HepG2 (cell line): Measurements from ENCODE around the gene C19orf44. TPM values are rescaled to one million over a fixed set of nuclear protein-coding genes. Genes with fewer than 3 reads are reported as not detected.
A peak's percentile ranks its signal among the peaks of the same experiment; 100 is the strongest.

Experiments
- ATAC-seq: fragments of 200-7000 bp; cut with Tn5 transposase; 3 replicates; pipeline ENCODE4 v1.9.1; 2020; ENCODE audit warnings: mild to moderate bottlenecking, moderate library complexity
- BruUV-seq: library from RNA; stranded (reverse); fragments of 400-500 nt; replicated peaks from 2 replicates; lab custom pipeline; 2021; lab: Mats Ljungman, UMichigan
- CTCF ChIA-PET: fragments of 300-600 bp; formaldehyde crosslinking; extraction: SDS; loops from one replicate; lab custom pipeline; 2021; ENCODE audit warnings: low total read pairs, inconsistent platforms, low intra/inter-chr PET ratio; lab: Yijun Ruan, JAX
- POLR2A ChIA-PET: fragments of 350-600 bp; sonication (Branson Sonifier 250); formaldehyde crosslinking; loops from one replicate; lab custom pipeline; 2020; ENCODE audit warnings: antibody characterized with exemption, inconsistent platforms; lab: Yijun Ruan, JAX
- DNase-seq: peaks from one replicate; pipeline ENCODE4 v3.0.0-alpha.2; 2015; ENCODE audit warnings: low spot score
- FAIRE-seq: peaks from 3 replicates; lab custom pipeline; 2011; peaks lifted over from hg19 to GRCh38; lab: Jason Lieb, UNC
- H2AFZ ChIP-seq: one replicate; pipeline ENCODE4 v1.6.1; 2011; ENCODE audit warnings: low read length, inconsistent platforms
- H3K27ac ChIP-seq: fragments of 300-600 bp; 3 replicates; pipeline ENCODE4 v1.8.0; 2011; ENCODE audit warnings: mixed run types, mild to moderate bottlenecking, mixed read lengths, low read length, inconsistent platforms; ENCODE audit not compliant: insufficient read depth; ENCODE audit errors: extremely low read length
- H3K27me3 ChIP-seq, 2 experiments: fragments of 200-600 bp in 1 of 2; 2 replicates in 1 of 2; 3 replicates in 1 of 2; pipeline versions ENCODE4 v1.6.0 to v1.8.0; 2011; ENCODE audit warnings: low read length in 2 of 2, mild to moderate bottlenecking in 2 of 2, moderate library complexity in 2 of 2, inconsistent platforms in 1 of 2; ENCODE audit not compliant: insufficient read depth in 2 of 2, control insufficient read depth in 1 of 2
- H3K36me3 ChIP-seq, 2 experiments: fragments of 200-600 bp in 1 of 2; replicated peaks in 1 of 2; 2 replicates in 1 of 2; 3 replicates in 1 of 2; pipeline versions ENCODE4 v1.5.1 to v1.8.0; 2011; ENCODE audit warnings: low read length in 2 of 2, inconsistent platforms in 1 of 2; ENCODE audit not compliant: insufficient read depth in 2 of 2, control insufficient read depth in 1 of 2
- H3K4me1 ChIP-seq: 2 replicates; pipeline ENCODE4 v1.5.1; 2012; ENCODE audit warnings: low read length, inconsistent platforms; ENCODE audit not compliant: insufficient read depth
- H3K4me2 ChIP-seq: 2 replicates; pipeline ENCODE4 v1.6.0; 2011; ENCODE audit warnings: low read depth, low read length, inconsistent platforms
- H3K4me3 ChIP-seq, 3 experiments: fragments of 200-600 bp in 1 of 3; sonication (generic), shearing (Covaris generic) in 1 of 3; replicated peaks in 1 of 3; 2 replicates each; pipeline ENCODE4 v1.5.1; 2011 to 2016; ENCODE audit warnings: low read length in 3 of 3, inconsistent platforms in 2 of 3, low read depth in 2 of 3, mild to moderate bottlenecking in 2 of 3, control low read depth in 1 of 3, mixed read lengths in 1 of 3; ENCODE audit not compliant: insufficient read depth in 1 of 3
- H3K79me2 ChIP-seq: one replicate; pipeline ENCODE4 v1.6.1; 2011; ENCODE audit warnings: low read length, inconsistent platforms; ENCODE audit not compliant: insufficient read depth
- H3K9ac ChIP-seq: 2 replicates; pipeline ENCODE4 v1.6.0; 2011; ENCODE audit warnings: mild to moderate bottlenecking, low read depth, low read length, inconsistent platforms; ENCODE audit not compliant: insufficient read depth
- H3K9me3 ChIP-seq: 2 replicates; pipeline ENCODE4 v1.5.1; 2012; ENCODE audit warnings: mild to moderate bottlenecking, low read length
- H4K20me1 ChIP-seq: 2 replicates; pipeline ENCODE4 v1.6.0; 2011; ENCODE audit warnings: inconsistent platforms, mild to moderate bottlenecking, low read length, moderate library complexity; ENCODE audit not compliant: insufficient read depth
- ARHGAP35 ChIP-seq: sonication (generic); formaldehyde crosslinking; IDR thresholded peaks from 2 replicates; pipeline ENCODE4 v1.9.0; 2022; ENCODE audit warnings: mild to moderate bottlenecking, inconsistent platforms, moderate library complexity, missing genetic modification reagents, borderline replicate concordance
- FOXK1 ChIP-seq: sonication (generic); formaldehyde crosslinking; IDR thresholded peaks from 2 replicates; pipeline ENCODE4 v1.4.0; 2020; ENCODE audit warnings: low read depth, missing genetic modification reagents, borderline replicate concordance
- KMT2A ChIP-seq: sonication (generic); formaldehyde crosslinking; IDR thresholded peaks from 2 replicates; pipeline ENCODE4 v1.4.0; 2020; ENCODE audit warnings: missing genetic modification reagents
- SP2 ChIP-seq: sonication (generic); formaldehyde crosslinking; IDR thresholded peaks from 2 replicates; pipeline ENCODE4 v1.5.1; 2020; ENCODE audit warnings: mild to moderate bottlenecking, missing genetic modification reagents
- SP5 ChIP-seq: IDR thresholded peaks from 2 replicates; pipeline ENCODE4 v1.6.1; 2016; ENCODE audit warnings: low read depth, borderline replicate concordance
- ZC3H4 ChIP-seq: sonication (generic); formaldehyde crosslinking; IDR thresholded peaks from 2 replicates; pipeline ENCODE4 v1.4.0; 2020; ENCODE audit warnings: missing genetic modification reagents, borderline replicate concordance
- ZNF530 ChIP-seq: sonication (generic); formaldehyde crosslinking; IDR thresholded peaks from 2 replicates; pipeline ENCODE4 v1.5.0; 2020; ENCODE audit warnings: low read depth, mild to moderate bottlenecking, missing genetic modification reagents
- ZNF891 ChIP-seq: sonication (generic); formaldehyde crosslinking; IDR thresholded peaks from 2 replicates; pipeline ENCODE4 v1.5.0; 2020; ENCODE audit warnings: mild to moderate bottlenecking, missing genetic modification reagents
- WGBS: methylation state at CpG from one replicate; pipeline ENCODE4 v1.1.6; 2017; ENCODE audit warnings: low lambda C conversion rate; 5-methylcytosine and 5-hydroxymethylcytosine counted together
- in situ Hi-C: cut with HindIII; loops from 2 replicates; pipeline ENCODE4 v1.10.0; 2017; ENCODE audit warnings: low pct_unique_long_range_greater_than_20kb; ENCODE audit not compliant: extremely low pct_ligation_motif_present
- intact Hi-C: fragments of 100-400 bp; cut with micrococcal nuclease; formaldehyde crosslinking; loops from one replicate; pipeline ENCODE4 v1.10.0; 2022; ENCODE audit not compliant: unreplicated experiment
- polyA plus RNA-seq, 8 experiments: library from polyadenylated mRNA; depleted of rRNA in 3 of 8; stranded (reverse) in 7 of 8; unstranded in 1 of 8; fragments of >200 nt; fragmentation: Illumina TruSeq in 4 of 8; extraction: Trizol in 4 of 8; gene quantifications; 2 replicates each; pipeline versions ENCODE4 v1.2.1 to v1.2.3, GENCODE V29; 2011 to 2016; ENCODE audit warnings: low read depth in 4 of 8, missing spikeins in 1 of 8, mixed read lengths in 1 of 8; ENCODE audit not compliant: insufficient read depth in 1 of 8
- total RNA-seq, 5 experiments: library from RNA; depleted of rRNA; stranded (reverse); fragments of >200 nt; fragmentation: Illumina TruSeq; extraction: Trizol; gene quantifications; 2 replicates each; pipeline ENCODE4 v1.2.3, GENCODE V29; 2016; ENCODE audit warnings: low read depth in 1 of 5
- TF ChIP-seq, protein P1 (sequence below): sonication (generic); formaldehyde crosslinking; IDR thresholded peaks from 2 replicates; pipeline ENCODE4 v1.4.0; 2020; ENCODE audit warnings: missing genetic modification reagents
- TF ChIP-seq, protein P2 (sequence below): sonication (generic); formaldehyde crosslinking; IDR thresholded peaks from 2 replicates; pipeline ENCODE4 v1.5.1; 2020; ENCODE audit warnings: mild to moderate bottlenecking, missing genetic modification reagents, moderate library complexity
- TF ChIP-seq, protein P3 (sequence below): IDR thresholded peaks from 2 replicates; pipeline ENCODE4 v1.6.1; 2016; ENCODE audit warnings: missing compliant biosample characterization, missing genetic modification reagents, borderline replicate concordance

C19orf44 gene
- total and polyA plus RNA-seq, 2 of the 13 experiments (the other 11 are each of a cell fraction or from before 2014, with no cell fraction given) = 3.2 to 4.3 TPM

DNA sequence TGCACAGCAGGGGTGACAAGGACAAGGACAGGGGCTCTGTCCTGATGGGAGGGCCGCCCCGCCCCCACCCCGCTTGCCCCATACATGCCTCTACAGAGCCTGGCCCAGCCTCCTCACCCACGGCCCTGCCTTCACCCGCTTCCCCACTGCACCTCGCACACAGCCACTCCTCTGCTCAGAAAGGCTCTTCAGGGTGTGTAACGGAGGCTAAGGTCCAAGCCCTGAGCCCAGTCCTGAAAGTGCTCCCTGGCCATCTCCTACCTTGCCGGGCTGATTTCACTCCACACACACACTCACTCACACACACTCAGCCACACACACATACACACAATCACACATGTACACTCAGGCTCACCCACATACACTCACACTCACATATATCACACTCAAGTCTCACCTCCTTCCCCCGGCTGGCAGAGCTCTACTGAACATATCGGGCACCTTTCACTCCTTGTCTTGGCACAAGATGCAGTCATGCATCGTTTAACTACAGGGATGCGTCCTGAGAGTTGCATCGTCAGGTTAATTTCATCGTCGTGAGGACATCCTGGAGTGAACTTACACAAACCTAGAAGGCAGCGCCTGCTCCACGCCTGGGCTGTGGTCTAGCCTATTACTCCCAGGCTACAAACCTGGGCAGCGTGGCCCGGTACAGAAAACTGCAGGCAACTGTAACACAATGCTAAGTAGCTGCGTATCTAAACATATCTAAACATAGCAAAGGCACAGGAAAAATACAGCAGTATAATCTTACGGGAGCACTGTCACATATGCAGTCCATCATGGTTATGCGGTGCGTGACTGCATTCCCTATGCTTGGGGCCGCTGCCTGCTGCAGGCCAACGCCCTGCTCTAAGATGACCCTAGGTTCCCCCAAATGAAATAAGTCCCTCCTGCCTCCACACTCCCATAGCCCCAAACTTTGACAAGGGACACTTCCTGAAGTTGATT is 37.5 kb upstream of the C19orf44 start (continued):
- TF ChIP-seq, protein P1, sequence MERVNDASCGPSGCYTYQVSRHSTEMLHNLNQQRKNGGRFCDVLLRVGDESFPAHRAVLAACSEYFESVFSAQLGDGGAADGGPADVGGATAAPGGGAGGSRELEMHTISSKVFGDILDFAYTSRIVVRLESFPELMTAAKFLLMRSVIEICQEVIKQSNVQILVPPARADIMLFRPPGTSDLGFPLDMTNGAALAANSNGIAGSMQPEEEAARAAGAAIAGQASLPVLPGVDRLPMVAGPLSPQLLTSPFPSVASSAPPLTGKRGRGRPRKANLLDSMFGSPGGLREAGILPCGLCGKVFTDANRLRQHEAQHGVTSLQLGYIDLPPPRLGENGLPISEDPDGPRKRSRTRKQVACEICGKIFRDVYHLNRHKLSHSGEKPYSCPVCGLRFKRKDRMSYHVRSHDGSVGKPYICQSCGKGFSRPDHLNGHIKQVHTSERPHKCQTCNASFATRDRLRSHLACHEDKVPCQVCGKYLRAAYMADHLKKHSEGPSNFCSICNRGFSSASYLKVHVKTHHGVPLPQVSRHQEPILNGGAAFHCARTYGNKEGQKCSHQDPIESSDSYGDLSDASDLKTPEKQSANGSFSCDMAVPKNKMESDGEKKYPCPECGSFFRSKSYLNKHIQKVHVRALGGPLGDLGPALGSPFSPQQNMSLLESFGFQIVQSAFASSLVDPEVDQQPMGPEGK (CRISPR knock-in tag) = no peak; the same call in 1 of the 2 replicates
- 0 out of 2 replicates have a peak, but pooled peaks have one; percentile 17 for TF ChIP-seq KMT2A (CRISPR knock-in tag)
- TF ChIP-seq, protein P2, sequence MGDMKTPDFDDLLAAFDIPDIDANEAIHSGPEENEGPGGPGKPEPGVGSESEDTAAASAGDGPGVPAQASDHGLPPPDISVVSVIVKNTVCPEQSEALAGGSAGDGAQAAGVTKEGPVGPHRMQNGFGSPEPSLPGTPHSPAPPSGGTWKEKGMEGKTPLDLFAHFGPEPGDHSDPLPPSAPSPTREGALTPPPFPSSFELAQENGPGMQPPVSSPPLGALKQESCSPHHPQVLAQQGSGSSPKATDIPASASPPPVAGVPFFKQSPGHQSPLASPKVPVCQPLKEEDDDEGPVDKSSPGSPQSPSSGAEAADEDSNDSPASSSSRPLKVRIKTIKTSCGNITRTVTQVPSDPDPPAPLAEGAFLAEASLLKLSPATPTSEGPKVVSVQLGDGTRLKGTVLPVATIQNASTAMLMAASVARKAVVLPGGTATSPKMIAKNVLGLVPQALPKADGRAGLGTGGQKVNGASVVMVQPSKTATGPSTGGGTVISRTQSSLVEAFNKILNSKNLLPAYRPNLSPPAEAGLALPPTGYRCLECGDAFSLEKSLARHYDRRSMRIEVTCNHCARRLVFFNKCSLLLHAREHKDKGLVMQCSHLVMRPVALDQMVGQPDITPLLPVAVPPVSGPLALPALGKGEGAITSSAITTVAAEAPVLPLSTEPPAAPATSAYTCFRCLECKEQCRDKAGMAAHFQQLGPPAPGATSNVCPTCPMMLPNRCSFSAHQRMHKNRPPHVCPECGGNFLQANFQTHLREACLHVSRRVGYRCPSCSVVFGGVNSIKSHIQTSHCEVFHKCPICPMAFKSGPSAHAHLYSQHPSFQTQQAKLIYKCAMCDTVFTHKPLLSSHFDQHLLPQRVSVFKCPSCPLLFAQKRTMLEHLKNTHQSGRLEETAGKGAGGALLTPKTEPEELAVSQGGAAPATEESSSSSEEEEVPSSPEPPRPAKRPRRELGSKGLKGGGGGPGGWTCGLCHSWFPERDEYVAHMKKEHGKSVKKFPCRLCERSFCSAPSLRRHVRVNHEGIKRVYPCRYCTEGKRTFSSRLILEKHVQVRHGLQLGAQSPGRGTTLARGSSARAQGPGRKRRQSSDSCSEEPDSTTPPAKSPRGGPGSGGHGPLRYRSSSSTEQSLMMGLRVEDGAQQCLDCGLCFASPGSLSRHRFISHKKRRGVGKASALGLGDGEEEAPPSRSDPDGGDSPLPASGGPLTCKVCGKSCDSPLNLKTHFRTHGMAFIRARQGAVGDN (CRISPR knock-in tag) = peak; percentile 57

DNA sequence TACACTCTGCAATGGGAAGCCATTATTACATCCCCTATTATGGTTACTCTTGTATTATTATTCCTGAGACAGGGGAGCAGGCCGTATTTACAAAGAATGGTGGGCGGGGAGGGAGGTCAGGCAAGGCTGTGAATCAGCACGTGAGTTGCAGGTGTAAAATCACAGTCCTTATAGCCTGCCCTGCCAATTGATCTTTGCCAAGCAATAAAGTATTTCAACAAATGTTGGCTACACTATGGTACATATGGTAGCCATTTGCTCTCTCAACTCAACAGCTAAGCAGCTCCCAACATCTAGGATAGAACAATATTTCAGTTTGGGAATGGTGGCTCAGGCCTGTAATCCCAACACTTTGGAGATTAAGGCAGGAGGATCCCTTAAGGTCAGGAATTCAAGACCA is 36.5 kb upstream of the C19orf44 start:
- Histone ChIP-seq H2AFZ (no peak overlapping the region), H3K36me3 (peaks cover 1 to 3% of the 10 kb centered on the region in 2 experiments; a peak in 1 of 5 replicates), H3K9ac (no peak overlapping the region), H3K79me2 (peaks cover 91% of the 10 kb centered on the region), H3K4me2 (no peak overlapping the region), H3K4me1 (peaks cover 78% of the 10 kb centered on the region), H3K4me3 (no peak overlapping the region), H3K9me3 (no peaks in the 10 kb centered on the region), H3K27me3 (no peaks in the 10 kb centered on the region), H4K20me1 (peaks cover 24% of the 10 kb centered on the region), H3K27ac (no peak overlapping the region)
- ChIA-PET CTCF (no interaction called here), POLR2A (no interaction called here)
- DNase-seq (no peak), ATAC-seq (no peak), FAIRE-seq (no peak)
- BruUV-seq = no TSS peak
- in situ Hi-C loops = no loop called here
- intact Hi-C loops = no loop called here
- WGBS = 96% methylated on average over 3 of the region's 3 CpGs
- TF ChIP-seq SP5 (no peak), SP2 (CRISPR knock-in tag) (no peak), ARHGAP35 (CRISPR knock-in tag) (no peak), FOXK1 (CRISPR knock-in tag) (no peak), ZC3H4 (CRISPR knock-in tag) (no peak), ZNF891 (CRISPR knock-in tag) (no peak), ZNF530 (no peak)
- TF ChIP-seq, protein P3, sequence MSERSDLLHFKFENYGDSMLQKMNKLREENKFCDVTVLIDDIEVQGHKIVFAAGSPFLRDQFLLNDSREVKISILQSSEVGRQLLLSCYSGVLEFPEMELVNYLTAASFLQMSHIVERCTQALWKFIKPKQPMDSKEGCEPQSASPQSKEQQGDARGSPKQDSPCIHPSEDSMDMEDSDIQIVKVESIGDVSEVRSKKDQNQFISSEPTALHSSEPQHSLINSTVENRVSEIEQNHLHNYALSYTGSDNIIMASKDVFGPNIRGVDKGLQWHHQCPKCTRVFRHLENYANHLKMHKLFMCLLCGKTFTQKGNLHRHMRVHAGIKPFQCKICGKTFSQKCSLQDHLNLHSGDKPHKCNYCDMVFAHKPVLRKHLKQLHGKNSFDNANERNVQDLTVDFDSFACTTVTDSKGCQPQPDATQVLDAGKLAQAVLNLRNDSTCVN (CRISPR knock-in tag) = no peak
